MM.1S (cell line): ENCODE data around the gene DBNDD2.

ENCODE experiments used
- DNase-seq: peaks from one replicate; pipeline ENCODE4 v3.0.0-alpha.2; 2015
- H2AFZ ChIP-seq: fragments of 300-600 bp; sonication (generic); 2 replicates; pipeline ENCODE4 v1.6.0; 2016; ENCODE audit warnings: antibody characterized with exemption, low read length
- H3F3A ChIP-seq: fragments of 300-600 bp; sonication (generic); 2 replicates; pipeline ENCODE4 v1.6.1; 2016; ENCODE audit warnings: mild to moderate bottlenecking, antibody characterized with exemption, low read length, moderate library complexity, mixed read lengths; ENCODE audit not compliant: insufficient read depth
- H3K27ac ChIP-seq: fragments of 300-600 bp; sonication (generic); 2 replicates; pipeline ENCODE4 v1.5.1; 2016; ENCODE audit warnings: mild to moderate bottlenecking, low read length
- H3K27me3 ChIP-seq: fragments of 300-600 bp; sonication (generic); replicated peaks from 2 replicates; pipeline ENCODE4 v1.6.0; 2016; ENCODE audit warnings: low read length; ENCODE audit not compliant: insufficient read depth
- H3K36me3 ChIP-seq: fragments of 300-600 bp; sonication (generic); replicated peaks from 2 replicates; pipeline ENCODE4 v1.6.1; 2016; ENCODE audit warnings: mild to moderate bottlenecking, low read length, mixed read lengths; ENCODE audit not compliant: insufficient read depth
- H3K4me1 ChIP-seq: fragments of 300-600 bp; sonication (generic); 2 replicates; pipeline ENCODE4 v1.6.1; 2016; ENCODE audit warnings: low read length, mixed read lengths
- H3K4me2 ChIP-seq: fragments of 300-600 bp; sonication (generic); 2 replicates; pipeline ENCODE4 v1.6.0; 2016; ENCODE audit warnings: low read depth, low read length
- H3K4me3 ChIP-seq: fragments of 300-600 bp; sonication (generic); 2 replicates; pipeline ENCODE4 v1.5.1; 2016; ENCODE audit warnings: low read length, mixed read lengths
- H3K79me2 ChIP-seq: fragments of 300-600 bp; sonication (generic); 2 replicates; pipeline ENCODE4 v1.6.1; 2016; ENCODE audit warnings: mixed run types, low read length, mixed read lengths
- H3K9ac ChIP-seq: fragments of 300-600 bp; sonication (generic); 2 replicates; pipeline ENCODE4 v1.6.1; 2016; ENCODE audit warnings: low read length, mixed read lengths
- H3K9me2 ChIP-seq: fragments of 300-600 bp; sonication (generic); replicated peaks from 2 replicates; pipeline ENCODE4 v1.6.1; 2016; ENCODE audit warnings: mild to moderate bottlenecking, low read length, mixed read lengths; ENCODE audit not compliant: insufficient read depth
- H3K9me3 ChIP-seq: fragments of 300-600 bp; sonication (generic); replicated peaks from 2 replicates; pipeline ENCODE4 v1.6.1; 2016; ENCODE audit warnings: mild to moderate bottlenecking, low read length, mixed read lengths; ENCODE audit not compliant: insufficient read depth
- H4K20me1 ChIP-seq: fragments of 300-600 bp; sonication (generic); 2 replicates; pipeline ENCODE4 v1.6.1; 2016; ENCODE audit warnings: mild to moderate bottlenecking, low read length, moderate library complexity, mixed read lengths; ENCODE audit not compliant: insufficient read depth
- EZH2 ChIP-seq: fragments of 300-600 bp; sonication (generic); optimal IDR thresholded peaks from 2 replicates; pipeline ENCODE3; 2017; ENCODE audit warnings: low read depth, mild to moderate bottlenecking, antibody characterized with exemption, low read length, mixed read lengths
- EZH2phosphoT487 ChIP-seq: fragments of 300-600 bp; sonication (generic); IDR thresholded peaks from 2 replicates; pipeline ENCODE4 v1.6.1; 2018; ENCODE audit warnings: antibody characterized with exemption, low read length
- TF ChIP-seq, protein P1 (sequence below): fragments of 300-600 bp; sonication (generic); IDR thresholded peaks from 2 replicates; pipeline ENCODE4 v1.5.1; 2016; ENCODE audit warnings: antibody characterized with exemption, low read length, mixed read lengths

DBNDD2 gene

DNA sequence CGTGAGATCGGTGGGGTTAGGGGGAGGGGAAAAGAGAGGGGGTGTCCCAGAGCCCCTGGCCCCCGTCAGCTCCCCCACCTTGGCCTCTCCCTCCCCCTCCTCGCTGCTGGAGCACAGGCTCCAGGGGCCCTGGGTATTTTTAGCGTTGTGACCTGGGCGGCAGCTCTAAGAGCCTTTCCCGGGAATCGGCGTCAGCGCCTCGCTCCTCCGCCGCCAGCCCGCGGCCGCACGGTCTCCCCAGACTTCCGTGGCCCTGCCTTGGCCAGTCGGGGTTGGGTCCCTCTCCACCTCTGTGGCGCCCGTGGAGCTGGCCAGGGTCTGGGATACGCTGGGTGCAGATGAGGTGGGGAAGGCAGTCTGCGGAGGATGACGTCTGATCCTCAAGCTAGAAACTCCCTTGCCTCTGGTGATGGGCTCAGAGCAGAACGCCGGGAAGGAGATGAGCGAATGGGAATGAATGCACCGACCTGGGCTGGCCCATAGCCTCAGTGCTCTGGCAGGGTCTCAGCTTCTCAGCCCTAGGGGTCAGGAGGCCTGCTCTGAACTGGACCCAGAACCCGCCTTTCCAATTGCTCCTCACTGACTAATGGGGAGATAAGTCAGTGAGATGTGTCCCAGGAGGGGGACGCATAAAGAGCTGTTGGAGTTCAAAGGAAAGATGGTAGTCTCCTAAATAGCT, 883 bp upstream of the DBNDD2 start:
- Histone ChIP-seq H3K27ac (no peak overlapping the region), H3K9me3 (no peaks in the 10 kb centered on the region), H3K4me1 (no peaks in the 10 kb centered on the region), H3K9ac (no peak overlapping the region), H3K4me3 (no peak overlapping the region), H2AFZ (no peak overlapping the region), H3K36me3 (no peaks in the 10 kb centered on the region), H4K20me1 (no peaks in the 10 kb centered on the region), H3F3A (no peaks in the 10 kb centered on the region), H3K9me2 (no peaks in the 10 kb centered on the region), H3K27me3 (peaks cover 9% of the 10 kb centered on the region), H3K79me2 (no peaks in the 10 kb centered on the region), H3K4me2 (no peak overlapping the region)
- no peak for DNase-seq
- TF ChIP-seq, protein P1, sequence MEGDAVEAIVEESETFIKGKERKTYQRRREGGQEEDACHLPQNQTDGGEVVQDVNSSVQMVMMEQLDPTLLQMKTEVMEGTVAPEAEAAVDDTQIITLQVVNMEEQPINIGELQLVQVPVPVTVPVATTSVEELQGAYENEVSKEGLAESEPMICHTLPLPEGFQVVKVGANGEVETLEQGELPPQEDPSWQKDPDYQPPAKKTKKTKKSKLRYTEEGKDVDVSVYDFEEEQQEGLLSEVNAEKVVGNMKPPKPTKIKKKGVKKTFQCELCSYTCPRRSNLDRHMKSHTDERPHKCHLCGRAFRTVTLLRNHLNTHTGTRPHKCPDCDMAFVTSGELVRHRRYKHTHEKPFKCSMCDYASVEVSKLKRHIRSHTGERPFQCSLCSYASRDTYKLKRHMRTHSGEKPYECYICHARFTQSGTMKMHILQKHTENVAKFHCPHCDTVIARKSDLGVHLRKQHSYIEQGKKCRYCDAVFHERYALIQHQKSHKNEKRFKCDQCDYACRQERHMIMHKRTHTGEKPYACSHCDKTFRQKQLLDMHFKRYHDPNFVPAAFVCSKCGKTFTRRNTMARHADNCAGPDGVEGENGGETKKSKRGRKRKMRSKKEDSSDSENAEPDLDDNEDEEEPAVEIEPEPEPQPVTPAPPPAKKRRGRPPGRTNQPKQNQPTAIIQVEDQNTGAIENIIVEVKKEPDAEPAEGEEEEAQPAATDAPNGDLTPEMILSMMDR, result no peak
- TF ChIP-seq EZH2 (no peak), EZH2phosphoT487 (no peak)

DNA sequence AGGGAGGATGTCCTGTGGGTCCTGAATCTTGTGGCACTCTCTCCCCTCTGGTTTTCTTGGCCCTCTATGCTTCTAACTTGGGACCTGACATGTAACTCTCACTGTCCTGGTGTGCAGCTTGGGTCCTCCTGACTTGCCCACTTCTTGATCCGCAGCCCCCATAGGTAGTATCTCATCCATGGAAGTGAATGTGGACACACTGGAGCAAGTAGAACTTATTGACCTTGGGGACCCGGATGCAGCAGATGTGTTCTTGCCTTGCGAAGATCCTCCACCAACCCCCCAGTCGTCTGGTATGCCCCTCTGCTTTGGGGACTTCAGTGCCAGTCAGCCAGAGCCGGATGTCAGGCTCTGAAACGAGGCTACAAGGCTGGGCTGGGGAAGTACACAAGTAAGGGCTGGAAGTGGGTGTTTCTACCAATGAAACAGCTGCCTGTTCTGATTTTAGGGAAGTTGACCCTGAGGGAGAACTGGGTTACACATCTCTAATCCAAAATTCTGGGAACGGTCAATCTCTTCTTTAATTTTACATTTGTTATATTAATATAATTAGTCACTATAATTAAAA, 641 bp downstream of the DBNDD2 start:
- H3K27me3 ChIP-seq, result peaks cover 9% of the 10 kb centered on the region

DNA sequence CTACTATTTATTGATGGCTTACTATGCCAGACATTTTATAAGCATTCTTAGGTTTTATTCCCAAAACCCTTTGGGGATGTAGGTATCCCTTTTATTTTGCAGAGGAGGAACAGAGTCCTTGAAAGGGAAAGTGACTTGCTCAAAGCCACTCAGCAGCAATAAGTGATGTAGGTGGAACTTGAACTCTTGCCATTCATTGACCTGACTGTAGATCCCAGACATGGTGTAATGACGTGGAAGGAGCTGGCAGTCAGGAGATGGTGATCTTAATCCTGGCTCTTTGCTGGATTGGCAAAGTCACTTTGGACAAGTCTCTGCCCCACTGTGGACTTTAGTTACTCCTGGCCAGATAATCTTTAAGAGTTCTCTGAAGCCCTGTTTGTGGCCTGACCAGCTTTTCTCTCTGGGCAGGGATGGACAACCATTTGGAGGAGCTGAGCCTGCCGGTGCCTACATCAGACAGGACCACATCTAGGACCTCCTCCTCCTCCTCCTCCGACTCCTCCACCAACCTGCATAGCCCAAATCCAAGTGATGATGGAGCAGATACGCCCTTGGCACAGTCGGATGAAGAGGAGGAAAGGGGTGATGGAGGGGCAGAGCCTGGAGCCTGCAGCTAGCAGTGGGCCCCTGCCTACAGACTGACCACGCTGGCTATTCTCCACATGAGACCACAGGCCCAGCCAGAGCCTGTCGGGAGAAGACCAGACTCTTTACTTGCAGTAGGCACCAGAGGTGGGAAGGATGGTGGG, 1.6 kb downstream of the DBNDD2 start:
- no peak overlapping the region for H3K9ac ChIP-seq
- H3K79me2 ChIP-seq, result no peaks in the 10 kb centered on the region
- no peak overlapping the region for H3K4me2 ChIP-seq
- H4K20me1 ChIP-seq, result no peaks in the 10 kb centered on the region
- H3K27me3 ChIP-seq, result peaks cover 9% of the 10 kb centered on the region
- no peak overlapping the region for H3K27ac ChIP-seq
- no peak overlapping the region for H2AFZ ChIP-seq
- no peak overlapping the region for H3K4me3 ChIP-seq
- H3K9me3 ChIP-seq, result no peaks in the 10 kb centered on the region
- TF ChIP-seq EZH2 (no peak), EZH2phosphoT487 (no peak)
- TF ChIP-seq, protein P1, result no peak
- H3K9me2 ChIP-seq, result no peaks in the 10 kb centered on the region
- no peaks in the 10 kb centered on the region for H3K36me3 ChIP-seq
- no peak for DNase-seq
- no peaks in the 10 kb centered on the region for H3F3A ChIP-seq
- no peaks in the 10 kb centered on the region for H3K4me1 ChIP-seq

More for the DNA sequence above, 641 bp downstream of the DBNDD2 start:
- no peak for DNase-seq
- no peaks in the 10 kb centered on the region for H3K79me2 ChIP-seq
- H3K27ac ChIP-seq, result no peak overlapping the region
- H3K9me2 ChIP-seq, result no peaks in the 10 kb centered on the region
- no peak overlapping the region for H2AFZ ChIP-seq
- no peaks in the 10 kb centered on the region for H3K9me3 ChIP-seq
- no peak overlapping the region for H3K9ac ChIP-seq
- no peaks in the 10 kb centered on the region for H3F3A ChIP-seq
- no peaks in the 10 kb centered on the region for H3K36me3 ChIP-seq
- H4K20me1 ChIP-seq, result no peaks in the 10 kb centered on the region
- H3K4me3 ChIP-seq, result no peak overlapping the region
- H3K4me1 ChIP-seq, result no peaks in the 10 kb centered on the region
- no peak for TF ChIP-seq EZH2phosphoT487
- TF ChIP-seq, protein P1, result no peak
- no peak for TF ChIP-seq EZH2
- no peak overlapping the region for H3K4me2 ChIP-seq
